Prostate gland (tissue), 2 donors: ENCODE measurements around the gene SIRPB2.

Experiments used
- CTCF ChIP-seq, 4 experiments: fragments of 200-600 bp in 2 of 4; fragments of 450-650 bp in 2 of 4; sonication (generic) in 2 of 4; IDR thresholded peaks; 1 replicate in 3 of 4; 2 replicates in 1 of 4; pipeline ENCODE4 v1.5.1; 2016 to 2019; ENCODE audit warnings: antibody characterized with exemption in 4 of 4, mild to moderate bottlenecking in 2 of 4, moderate library complexity in 2 of 4
- POLR2A ChIP-seq: fragments of 450-650 bp; IDR thresholded peaks from one replicate; pipeline ENCODE4 v1.6.1; 2016; ENCODE audit warnings: antibody characterized with exemption, mild to moderate bottlenecking

GRCh38 chr20:1489764-1490436 is 1.3 kb downstream of the SIRPB2 start:
- TF ChIP-seq CTCF (IDR thresholded peaks at IDR 0.05) (no peak), POLR2A (no peak)
